Measurements from ENCODE around the gene FANCF. TPM values are rescaled to one million over a fixed set of nuclear protein-coding genes. Genes with fewer than 3 reads are reported as not detected.

Gene FANCF
- total RNA-seq, 4 donors from 2014 or later, result 3.6 to 6.7 (median 4.9) TPM

DNA sequence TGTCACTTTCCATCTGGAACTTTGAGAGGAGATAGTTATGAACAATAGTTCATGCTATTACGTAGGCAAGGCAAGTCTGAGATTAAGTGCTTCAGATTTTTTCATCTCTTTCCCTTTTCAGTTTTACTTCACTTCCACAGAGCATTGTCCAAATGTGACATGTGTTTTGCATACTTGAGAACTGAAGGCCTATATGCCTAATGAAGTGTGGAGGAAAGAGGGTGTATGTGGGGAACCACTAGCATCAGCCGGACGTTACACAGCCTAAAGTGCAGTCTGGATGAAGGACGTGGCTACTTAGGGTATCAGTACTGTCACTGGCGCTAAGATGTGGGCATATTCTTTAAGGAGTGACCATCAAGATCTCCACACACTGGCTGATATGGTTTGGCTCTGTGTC is 26.2 kb downstream of the FANCF start:
- H3K36me3 ChIP-seq, result no peaks in the 10 kb centered on the region
- H3K4me1 ChIP-seq, result no peaks in the 10 kb centered on the region
- H3K27me3 ChIP-seq, result no peaks in the 10 kb centered on the region
- no peaks in the 10 kb centered on the region for H3K9me3 ChIP-seq
- intact Hi-C loops (cut with DNase I), result no loop called here
- TF ChIP-seq CTCF (IDR thresholded peaks at IDR 0.05) (no peak), EP300 (IDR thresholded peaks at IDR 0.05) (no peak), POLR2A (IDR thresholded peaks at IDR 0.05; ENCODE audit: low read depth) (no peak), POLR2AphosphoS5 (IDR thresholded peaks at IDR 0.05) (no peak)
- no peak overlapping the region for H3K27ac ChIP-seq (replicated peaks in 1 of 4)
- WGBS, result 85% methylated on average over 5 of the region's 5 CpGs
- no peak for DNase-seq (ENCODE audit: extremely low spot score)
- H3K4me3 ChIP-seq, result no peak overlapping the region

- Histone ChIP-seq H3K4me3 (no peak overlapping the region), H3K4me1 (no peaks in the 10 kb centered on the region), H3K27ac (replicated peaks in 1 of 4) (no peak overlapping the region), H3K36me3 (no peaks in the 10 kb centered on the region), H3K27me3 (no peaks in the 10 kb centered on the region), H3K9me3 (peaks cover 0 to under 1% (median 0%) of the 10 kb centered on the region in 4 donors)
- TF ChIP-seq POLR2A (IDR thresholded peaks at IDR 0.05; ENCODE audit: low read depth) (no peak), CTCF (IDR thresholded peaks at IDR 0.05) (no peak), EP300 (IDR thresholded peaks at IDR 0.05) (no peak), POLR2AphosphoS5 (IDR thresholded peaks at IDR 0.05) (no peak)
- intact Hi-C loops (cut with DNase I), result no loop called here
- 80% methylated on average over 2 of the region's 2 CpGs for WGBS
- no peak for DNase-seq (ENCODE audit: extremely low spot score)
Observed at GRCh38 chr11:22597062-22597461, 28.6 kb downstream of the FANCF start.

DNA sequence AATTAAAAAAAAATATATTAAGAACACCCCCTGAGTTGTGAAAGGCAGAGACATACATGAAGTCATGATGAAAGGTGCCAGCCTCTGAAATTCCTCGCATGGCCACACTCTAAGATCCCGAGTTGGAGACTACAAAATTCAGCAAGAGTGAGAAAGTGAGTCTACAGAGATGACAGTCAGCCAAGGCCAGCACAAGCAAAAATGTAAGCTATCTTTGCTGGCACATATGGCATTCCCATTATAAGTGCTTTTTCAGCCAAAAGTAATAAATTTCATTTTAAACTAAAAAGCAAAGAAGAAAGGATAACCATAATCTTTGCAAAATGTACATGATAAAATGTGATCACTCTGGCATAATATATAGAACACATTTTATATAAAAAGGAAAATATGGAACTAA is 40.6 kb downstream of the FANCF start:
- Histone ChIP-seq H3K27me3 (peaks cover 0 to 2% (median 0%) of the 10 kb centered on the region in 4 donors), H3K4me3 (no peak overlapping the region), H3K9me3 (no peaks in the 10 kb centered on the region), H3K4me1 (no peaks in the 10 kb centered on the region), H3K36me3 (no peaks in the 10 kb centered on the region), H3K27ac (replicated peaks in 1 of 4) (no peak overlapping the region)
- intact Hi-C loops (cut with DNase I), result no loop called here
- TF ChIP-seq POLR2A (IDR thresholded peaks at IDR 0.05; ENCODE audit: low read depth), result no peak
- no peak for TF ChIP-seq EP300 (IDR thresholded peaks at IDR 0.05)
- no peak for TF ChIP-seq CTCF (IDR thresholded peaks at IDR 0.05)
- TF ChIP-seq POLR2AphosphoS5 (IDR thresholded peaks at IDR 0.05), result no peak
- DNase-seq (ENCODE audit: extremely low spot score), result no peak
- 89% methylated on average over 2 of the region's 2 CpGs for WGBS

DNA sequence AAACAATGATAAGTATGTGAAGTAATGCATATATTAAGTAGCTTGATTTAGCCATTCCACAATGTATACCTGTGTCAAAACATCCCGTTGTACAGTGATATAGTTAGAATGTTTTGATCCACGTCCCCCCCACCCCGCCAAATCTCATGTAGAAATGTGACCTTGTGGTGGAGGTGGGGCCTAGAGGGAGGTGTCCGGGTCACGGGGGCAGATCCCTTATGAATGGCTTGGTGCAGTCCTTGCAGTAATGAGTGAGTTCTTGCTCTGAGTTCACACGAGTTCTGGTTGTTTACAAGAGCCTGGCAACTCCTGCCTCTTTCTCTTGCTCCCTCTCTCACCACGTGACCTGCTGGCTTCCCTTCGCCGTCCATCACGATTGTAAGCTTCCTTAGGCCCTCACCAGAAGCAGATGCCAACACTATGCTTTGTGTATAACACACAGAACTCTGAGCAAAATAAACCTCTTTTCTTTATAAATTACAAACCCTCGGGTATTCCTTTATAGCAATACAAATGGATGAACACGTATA is 41.6 kb downstream of the FANCF start:
- peaks cover 0 to 2% (median 0%) of the 10 kb centered on the region in 4 donors for H3K27me3 ChIP-seq
- no peak overlapping the region for H3K4me3 ChIP-seq
- WGBS, result 76% methylated on average over 12 of the region's 12 CpGs
- H3K9me3 ChIP-seq, result no peaks in the 10 kb centered on the region
- no peaks in the 10 kb centered on the region for H3K36me3 ChIP-seq
- TF ChIP-seq CTCF (IDR thresholded peaks at IDR 0.05), result no peak
- TF ChIP-seq POLR2A (IDR thresholded peaks at IDR 0.05; ENCODE audit: low read depth), result no peak
- TF ChIP-seq EP300 (IDR thresholded peaks at IDR 0.05), result no peak
- no peak for TF ChIP-seq POLR2AphosphoS5 (IDR thresholded peaks at IDR 0.05)
- H3K4me1 ChIP-seq, result no peaks in the 10 kb centered on the region
- intact Hi-C loops (cut with DNase I), result no loop called here
- H3K27ac ChIP-seq (replicated peaks in 1 of 4), result no peak overlapping the region
- DNase-seq (ENCODE audit: extremely low spot score), result no peak

- no peaks in the 10 kb centered on the region for H3K9me3 ChIP-seq
- H3K36me3 ChIP-seq, result no peaks in the 10 kb centered on the region
- no peak for DNase-seq (ENCODE audit: extremely low spot score)
- no peak overlapping the region for H3K4me3 ChIP-seq
- intact Hi-C loops (cut with DNase I), result no loop called here
- TF ChIP-seq EP300 (IDR thresholded peaks at IDR 0.05), result no peak
- TF ChIP-seq POLR2A (IDR thresholded peaks at IDR 0.05; ENCODE audit: low read depth), result no peak
- TF ChIP-seq POLR2AphosphoS5 (IDR thresholded peaks at IDR 0.05), result no peak
- no peak for TF ChIP-seq CTCF (IDR thresholded peaks at IDR 0.05)
- peaks cover 0 to 2% (median 0%) of the 10 kb centered on the region in 4 donors for H3K27me3 ChIP-seq
- H3K27ac ChIP-seq (replicated peaks in 1 of 4), result no peak overlapping the region
- H3K4me1 ChIP-seq, result no peaks in the 10 kb centered on the region
Observed at GRCh38 chr11:22582151-22582410, 43.5 kb downstream of the FANCF start.

Measured in esophagus muscularis mucosa (tissue), 4 donors.